Tibial nerve (tissue), 3 donors: ENCODE measurements around the gene AK8.

Source experiments
- POLR2A ChIP-seq, 2 donors: fragments of 450-650 bp; IDR thresholded peaks; one replicate each; pipeline ENCODE4 v1.6.1; 2017; ENCODE audit warnings: antibody characterized with exemption in 2 of 2, mild to moderate bottlenecking in 2 of 2, moderate library complexity in 2 of 2
- TF ChIP-seq, protein P1 (sequence below), 5 experiments: fragments of 200-600 bp in 3 of 5; fragments of 450-650 bp in 2 of 5; sonication (generic) in 3 of 5; IDR thresholded peaks; one replicate each; pipeline ENCODE4 v1.5.1; 2016 to 2019; ENCODE audit warnings: antibody characterized with exemption in 5 of 5, mild to moderate bottlenecking in 3 of 5, moderate library complexity in 2 of 5

DNA sequence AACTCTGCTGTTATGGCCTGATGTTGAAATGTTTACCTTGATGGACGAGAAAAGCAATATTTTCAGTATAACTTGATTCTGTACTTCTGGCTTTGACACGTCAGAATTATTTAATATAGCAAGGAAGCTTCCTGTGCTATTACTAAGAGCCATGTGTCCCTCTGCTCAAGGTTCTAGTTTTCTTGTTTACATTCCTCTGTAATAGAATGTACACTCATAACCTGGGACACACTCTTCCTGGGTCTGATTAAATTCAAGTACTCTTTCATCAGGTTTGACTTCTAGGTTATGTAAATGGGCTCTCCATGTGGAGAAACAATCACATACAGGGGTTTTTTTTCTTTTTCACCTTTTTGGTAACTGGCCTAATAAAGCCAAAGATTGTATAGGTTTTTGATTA lies 174.7 kb downstream of the AK8 start:
- no peak for TF ChIP-seq POLR2A (IDR thresholded peaks at IDR 0.05)
- TF ChIP-seq, protein P1, sequence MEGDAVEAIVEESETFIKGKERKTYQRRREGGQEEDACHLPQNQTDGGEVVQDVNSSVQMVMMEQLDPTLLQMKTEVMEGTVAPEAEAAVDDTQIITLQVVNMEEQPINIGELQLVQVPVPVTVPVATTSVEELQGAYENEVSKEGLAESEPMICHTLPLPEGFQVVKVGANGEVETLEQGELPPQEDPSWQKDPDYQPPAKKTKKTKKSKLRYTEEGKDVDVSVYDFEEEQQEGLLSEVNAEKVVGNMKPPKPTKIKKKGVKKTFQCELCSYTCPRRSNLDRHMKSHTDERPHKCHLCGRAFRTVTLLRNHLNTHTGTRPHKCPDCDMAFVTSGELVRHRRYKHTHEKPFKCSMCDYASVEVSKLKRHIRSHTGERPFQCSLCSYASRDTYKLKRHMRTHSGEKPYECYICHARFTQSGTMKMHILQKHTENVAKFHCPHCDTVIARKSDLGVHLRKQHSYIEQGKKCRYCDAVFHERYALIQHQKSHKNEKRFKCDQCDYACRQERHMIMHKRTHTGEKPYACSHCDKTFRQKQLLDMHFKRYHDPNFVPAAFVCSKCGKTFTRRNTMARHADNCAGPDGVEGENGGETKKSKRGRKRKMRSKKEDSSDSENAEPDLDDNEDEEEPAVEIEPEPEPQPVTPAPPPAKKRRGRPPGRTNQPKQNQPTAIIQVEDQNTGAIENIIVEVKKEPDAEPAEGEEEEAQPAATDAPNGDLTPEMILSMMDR (IDR thresholded peaks at IDR 0.05) = no peak
